HG03354 (cell line): ENCODE measurements around the gene PDE6C.

ENCODE experiments used
- ATAC-seq: cut with Tn5 transposase; IDR thresholded peaks from one replicate; pipeline ENCODE4 v1.9.1; 2021; ENCODE audit warnings: mild to moderate bottlenecking; ENCODE audit not compliant: unreplicated experiment, poor library complexity, severe bottlenecking

Gene PDE6C

DNA sequence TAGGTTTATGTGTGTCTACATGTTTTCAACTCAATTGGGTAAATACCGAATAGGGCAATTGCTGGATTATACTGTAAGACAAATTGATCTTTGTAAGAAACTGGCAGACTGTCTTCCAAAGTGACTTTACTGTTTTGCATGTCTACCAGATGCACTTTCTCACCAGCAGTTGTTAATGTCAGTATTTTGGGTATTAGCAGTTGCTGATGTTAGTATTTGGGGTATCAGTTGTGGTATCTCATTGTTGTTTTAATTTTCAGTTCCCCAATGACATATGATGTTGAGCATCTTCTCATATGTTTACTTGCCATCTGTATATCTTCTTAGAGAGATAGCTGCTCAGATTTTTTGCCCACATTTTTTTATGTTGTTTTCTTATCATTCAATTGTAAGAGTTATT, 10.6 kb downstream of the PDE6C start:
- no peak for ATAC-seq

DNA sequence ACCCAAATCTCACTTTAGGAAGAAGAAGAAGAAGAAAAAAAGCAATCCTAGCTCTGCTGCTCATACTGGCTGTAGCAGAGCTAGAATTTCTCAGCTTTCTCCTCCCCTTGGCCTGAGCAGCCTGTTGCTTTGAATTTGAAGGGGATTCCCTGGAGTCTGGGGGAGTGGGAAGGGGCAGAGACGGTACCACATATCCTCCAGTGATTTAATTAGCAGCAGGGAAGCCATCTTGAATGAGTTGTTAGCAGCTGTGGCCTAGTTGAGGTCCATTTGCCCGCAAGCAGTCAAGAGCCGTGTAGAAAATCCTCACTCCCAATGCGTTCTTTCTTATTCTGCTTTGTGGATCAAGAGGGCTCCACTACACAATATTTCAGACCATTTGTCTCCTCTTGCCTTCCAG, 16.5 kb downstream of the PDE6C start:
- no peak for ATAC-seq

DNA sequence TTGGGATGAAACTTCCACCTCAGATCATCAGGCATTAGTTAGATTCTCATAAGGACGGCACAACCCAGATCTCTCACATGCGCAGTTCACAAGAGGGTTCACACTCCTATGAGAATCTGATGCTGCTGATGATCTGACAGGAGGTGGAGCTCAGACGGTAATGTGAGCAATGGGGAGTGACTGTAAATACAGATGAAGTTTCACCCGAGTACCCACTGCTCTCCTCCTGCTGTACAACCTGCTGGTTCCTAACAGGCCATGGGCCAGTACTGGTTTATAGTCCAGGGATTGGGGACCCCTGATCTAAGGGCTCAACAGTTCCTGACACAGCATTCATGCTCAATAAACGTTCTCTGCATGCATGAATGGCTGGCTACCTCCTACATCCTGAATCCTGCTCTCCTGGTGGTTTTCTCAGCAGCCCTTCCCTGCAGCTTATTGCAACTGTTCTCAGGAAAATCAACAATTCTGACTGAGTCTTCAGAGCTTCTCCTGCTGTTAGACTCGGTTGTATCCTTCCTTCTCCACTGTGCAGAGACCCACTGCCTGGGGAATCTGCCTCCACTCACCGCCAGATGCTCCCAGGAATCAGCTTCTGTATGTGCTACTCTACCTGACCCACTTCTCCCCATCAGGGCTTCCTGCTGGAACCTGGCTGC, 17.4 kb downstream of the PDE6C start:
- ATAC-seq, result no peak

DNA sequence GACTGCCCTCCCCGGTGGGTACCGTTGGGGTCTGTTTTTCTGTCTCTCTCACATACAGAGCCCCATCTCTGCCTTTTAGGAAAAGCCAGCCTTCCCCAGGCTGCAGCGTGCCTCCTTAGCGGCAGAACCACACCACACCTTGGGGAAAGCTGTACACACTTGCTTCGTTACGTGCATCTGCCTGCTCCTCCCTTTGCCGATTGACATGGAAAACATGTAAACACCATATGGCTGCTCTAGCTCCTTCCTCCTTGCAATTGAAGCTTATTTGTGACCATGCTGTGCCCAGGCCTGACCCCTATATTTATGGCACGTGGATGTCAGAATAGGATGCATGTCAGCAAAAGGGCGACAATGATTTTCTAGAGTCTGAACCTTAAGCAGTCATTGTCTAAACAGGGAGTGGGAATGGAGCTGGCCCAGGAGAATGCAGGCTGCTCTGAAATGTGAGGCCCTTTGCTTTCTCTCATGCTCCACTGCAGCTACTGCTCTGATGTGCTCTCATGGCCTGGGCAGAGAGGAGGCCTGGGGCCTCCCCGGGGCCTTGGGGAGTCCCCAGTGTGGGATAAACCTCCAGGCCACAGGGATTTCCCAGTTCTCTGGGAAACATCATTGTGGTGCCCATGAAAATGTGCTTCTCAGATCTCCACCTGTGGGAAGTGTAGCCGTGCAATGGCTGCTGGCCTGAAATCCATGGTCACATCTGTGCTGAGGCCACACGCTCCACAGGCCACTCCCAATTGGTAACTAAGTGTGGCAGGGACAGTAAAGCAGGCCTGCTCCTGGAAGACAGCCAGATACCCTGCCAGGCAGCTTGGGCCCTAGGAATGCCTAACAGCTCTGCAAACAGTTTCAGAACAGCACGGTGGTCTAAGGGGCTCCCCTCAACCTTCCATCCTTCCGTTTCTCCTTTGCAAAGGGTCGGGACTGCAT, 18.6 kb downstream of the PDE6C start:
- no peak for ATAC-seq

DNA sequence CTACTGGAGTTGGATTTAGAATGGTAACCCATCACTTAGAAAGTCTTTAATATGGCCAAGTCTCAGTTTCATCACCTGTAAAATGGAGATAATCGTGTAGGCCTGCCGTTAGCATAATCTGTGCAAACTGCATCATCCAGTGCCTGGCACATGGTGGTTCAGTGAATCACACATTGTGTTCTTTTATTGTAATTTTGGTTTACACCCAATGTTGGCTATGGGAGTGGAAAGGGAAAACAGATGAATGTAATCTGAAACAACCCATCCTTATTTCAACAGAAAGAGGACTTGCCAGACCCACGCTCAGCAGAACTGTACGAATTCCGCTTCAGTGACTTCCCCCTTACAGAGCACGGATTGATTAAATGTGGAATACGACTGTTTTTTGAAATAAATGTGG, 27.5 kb downstream of the PDE6C start:
- no peak for ATAC-seq

DNA sequence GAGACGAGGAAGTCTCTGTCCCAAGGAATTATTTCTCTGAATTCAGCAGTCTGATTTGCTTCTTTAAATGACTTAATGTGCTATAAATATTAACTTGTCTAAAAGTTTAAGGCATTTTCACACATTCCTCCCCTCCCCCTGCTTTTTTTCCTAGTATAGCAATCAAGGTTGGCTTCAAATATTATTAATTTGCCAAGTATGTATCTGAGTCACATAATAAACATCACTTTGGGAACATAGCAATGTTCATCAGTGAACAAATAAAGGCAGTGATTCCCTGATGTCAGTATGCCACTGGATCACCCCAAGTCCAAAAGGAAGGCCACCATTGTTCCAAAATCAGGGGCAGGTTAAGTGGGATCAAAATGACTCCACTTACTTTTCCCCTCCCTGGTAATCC, 40.5 kb downstream of the PDE6C start:
- no peak for ATAC-seq

DNA sequence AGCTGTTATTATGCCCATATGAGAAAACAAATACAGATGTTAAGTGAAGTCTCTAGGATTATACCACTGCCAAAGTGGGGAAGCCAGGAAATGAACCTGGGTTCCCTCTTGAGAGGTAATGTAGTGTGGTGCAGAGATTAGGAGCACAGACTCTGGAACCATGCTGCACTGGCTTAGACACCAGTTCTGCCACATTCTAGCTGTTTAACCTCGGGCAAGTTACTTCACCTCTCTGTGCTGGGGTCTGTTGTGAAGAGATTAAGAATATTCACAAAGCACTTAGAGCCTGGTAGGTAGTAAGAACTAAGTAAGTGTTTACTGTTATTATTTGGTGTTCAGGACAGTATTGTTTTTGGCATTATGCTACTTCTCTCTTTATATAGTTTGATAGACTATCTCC, 41.9 kb downstream of the PDE6C start:
- no peak for ATAC-seq

DNA sequence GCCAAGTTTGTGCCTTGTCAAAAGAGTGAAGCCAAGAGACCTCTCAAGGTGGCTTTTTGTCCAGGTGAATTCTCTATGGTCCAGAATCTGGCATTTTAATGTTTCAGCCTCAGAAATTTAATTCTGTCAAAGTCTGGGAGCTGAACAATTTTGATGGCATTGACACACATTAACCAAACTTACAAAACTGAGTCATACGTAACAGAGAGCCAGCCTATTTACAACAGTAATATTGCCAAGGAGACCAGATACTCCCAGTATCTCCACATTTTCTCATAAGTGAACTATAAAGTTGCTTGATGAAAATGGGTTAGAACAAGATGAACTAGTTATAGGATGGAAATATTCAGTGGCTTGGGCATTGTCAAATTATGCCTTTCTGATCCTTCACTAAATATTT, 43.8 kb downstream of the PDE6C start:
- no peak for ATAC-seq

DNA sequence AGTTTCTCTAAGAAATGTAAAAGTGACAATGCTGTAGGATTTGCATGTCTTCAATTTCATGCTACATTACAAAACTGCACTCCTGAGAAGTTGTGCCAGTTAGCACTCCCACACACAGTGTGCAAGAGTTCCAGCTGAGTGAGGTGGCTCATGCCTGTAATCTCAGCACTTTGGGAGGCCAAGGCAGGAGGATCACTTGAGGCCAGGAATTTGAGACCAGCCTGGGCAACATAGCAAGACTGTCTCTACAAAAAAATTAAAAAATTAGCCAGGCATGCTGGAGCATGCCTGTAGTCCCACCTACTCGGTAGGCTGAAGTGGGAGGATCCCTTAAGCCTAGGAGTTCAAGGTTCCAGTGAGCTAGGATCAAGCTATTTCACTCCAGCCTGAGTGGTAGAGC, 45.4 kb downstream of the PDE6C start:
- ATAC-seq, result no peak

DNA sequence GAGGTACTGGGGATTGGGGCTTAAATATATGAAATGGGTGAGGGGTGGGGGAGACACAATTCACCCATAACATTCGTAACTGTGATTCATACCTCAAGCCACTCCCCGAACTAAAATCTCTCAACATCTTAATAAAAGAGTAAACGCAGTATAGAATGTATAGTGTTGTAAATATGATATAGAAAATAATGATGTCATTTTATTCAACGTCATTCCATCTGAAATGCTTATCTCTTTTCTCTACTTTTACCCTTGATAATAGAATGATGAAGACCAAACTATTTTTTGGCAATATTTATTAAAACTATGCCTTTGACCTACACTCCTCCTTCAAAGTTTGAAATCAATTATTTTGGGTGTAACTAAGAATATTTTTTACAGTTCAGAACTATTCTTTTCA, 53.7 kb downstream of the PDE6C start:
- no peak for ATAC-seq

DNA sequence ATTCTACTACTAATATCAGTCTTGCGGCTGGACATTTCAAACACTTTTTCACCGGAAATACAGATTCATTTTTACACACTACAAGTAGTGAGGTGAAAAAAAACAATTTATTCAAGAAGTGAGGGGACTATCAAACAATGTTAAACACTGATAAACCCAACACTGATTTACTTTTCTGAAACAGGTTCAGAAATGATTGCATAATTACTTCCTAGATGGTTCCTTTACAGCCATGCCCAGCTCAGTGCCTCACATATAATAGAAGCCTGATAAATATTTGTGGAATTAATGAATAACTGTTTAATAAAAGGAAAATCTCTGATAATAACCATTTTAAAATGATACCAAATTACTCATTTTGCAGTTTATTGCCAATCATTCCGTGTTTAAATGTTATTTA, 55.5 kb downstream of the PDE6C start:
- no peak for ATAC-seq

DNA sequence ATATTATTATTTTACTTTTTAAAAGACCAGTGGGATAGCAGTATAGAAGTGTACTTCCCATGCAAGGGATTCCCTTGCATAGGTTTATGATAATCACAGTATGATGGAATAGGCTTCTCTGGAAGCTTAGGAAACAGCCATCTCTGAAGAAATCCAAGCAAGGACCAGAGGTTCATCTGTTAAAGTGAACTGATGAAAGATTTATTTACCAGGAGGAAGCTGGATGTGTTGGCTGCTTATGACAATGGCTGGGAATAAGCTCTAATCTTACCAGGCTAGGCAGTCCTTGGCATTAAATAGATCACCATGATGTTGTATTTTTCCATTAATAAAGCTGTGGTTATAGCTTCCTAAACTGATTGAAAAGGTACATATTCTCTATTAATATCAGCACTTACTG, 58.0 kb downstream of the PDE6C start:
- ATAC-seq, result no peak

DNA sequence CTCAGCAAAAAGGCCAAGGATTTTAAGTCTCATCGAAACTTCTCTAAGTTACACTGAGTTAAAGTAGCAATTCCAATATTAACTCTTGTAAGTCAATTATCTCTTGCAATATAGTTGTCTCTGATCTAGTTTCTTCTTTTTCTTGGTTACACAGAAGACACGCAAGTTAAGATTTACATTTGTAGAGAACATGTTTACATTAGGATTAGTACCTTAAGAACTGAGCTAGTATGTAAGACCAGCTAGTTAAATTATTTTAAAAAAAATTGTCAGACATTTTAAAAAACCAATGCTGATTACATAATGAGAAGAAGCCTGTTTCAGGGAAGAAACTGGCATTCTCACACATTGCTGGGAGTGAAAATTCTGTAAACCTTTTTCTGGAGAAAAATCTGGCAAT, 58.7 kb downstream of the PDE6C start:
- no peak for ATAC-seq

DNA sequence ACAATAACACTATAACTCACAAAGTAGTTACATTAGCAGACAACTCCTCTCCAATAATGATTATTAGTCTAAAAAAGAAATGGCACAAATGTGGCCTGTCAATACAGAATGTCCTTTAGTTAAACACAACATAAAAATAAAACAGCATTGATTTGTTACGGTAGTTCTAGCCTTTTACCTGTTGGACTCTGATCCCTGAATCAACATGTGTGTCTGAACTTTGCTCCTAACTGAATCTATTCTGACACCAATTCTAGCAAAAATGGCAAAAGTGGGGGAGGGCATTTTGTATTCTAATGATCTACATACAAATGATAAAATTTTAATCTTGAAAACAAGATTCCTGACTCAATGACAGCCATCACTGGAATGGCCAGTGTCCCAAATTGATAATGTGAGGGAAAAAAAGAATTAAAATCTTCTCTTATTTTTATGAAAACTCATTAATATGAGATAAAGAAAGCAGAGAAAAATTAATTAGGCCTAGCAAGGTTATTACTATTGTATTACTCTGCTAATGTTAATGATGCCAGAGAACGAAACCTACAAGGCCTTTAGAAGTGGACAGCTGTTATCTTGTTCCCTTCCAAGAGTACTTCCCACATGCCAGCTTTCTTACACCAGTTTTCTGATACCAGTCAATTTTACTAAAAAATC, 59.8 kb downstream of the PDE6C start:
- ATAC-seq, result no peak

DNA sequence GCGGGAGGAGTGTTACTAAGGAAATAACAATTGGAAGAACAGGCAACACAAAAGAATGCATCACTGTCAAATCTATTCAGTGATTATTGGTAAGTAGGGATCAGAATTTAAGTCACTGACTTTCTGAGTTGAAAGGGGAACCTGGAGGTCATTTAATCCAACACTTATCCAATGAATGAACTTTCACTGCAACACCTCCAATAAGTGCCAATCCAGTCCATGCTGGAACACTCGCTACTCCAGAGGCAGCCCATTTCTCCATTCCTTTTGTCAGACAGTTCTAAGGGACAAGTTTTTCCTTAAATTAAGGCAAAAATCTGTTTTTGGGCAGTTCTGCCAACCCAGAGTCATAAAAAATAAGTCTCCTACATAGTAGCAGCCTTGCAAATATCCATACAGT, 60.6 kb downstream of the PDE6C start:
- ATAC-seq, result no peak

DNA sequence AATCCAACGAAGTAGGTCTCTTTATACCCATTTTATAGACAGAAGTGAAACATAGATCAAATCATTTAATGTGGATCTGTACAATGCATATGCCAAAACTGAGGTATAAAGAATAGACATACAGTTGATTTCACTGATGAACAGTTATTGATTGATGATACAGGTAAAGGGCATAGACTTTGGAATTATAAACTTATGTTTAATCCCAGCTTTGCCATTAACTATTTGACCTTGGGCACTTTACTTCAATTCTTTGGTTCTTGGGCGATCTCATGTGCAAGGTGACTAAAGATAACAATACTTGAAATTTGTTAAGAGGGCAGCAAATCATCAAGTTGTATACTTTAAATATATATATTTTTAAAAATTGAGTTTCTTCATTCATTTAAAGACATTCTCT, 61.5 kb downstream of the PDE6C start:
- no peak for ATAC-seq

DNA sequence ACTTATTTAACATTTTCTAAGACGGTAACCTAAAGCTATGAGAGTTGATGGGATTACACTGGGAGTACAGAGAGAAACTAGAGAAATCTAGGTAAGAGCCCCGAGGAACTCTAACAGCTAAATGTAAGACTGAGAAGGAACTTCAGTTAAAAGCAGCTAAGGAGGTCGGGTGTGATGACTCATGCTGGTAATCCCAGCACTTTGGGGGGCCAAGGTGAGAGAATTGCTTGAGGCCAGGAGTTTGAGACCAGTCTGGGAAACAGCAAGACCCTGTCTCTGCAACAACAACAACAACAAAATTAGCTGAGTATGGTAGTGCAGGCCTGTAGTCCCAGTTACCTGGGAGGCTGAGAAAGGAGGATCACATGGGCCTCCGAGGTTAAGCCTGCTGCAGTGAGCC, 66.0 kb downstream of the PDE6C start:
- ATAC-seq, result no peak

DNA sequence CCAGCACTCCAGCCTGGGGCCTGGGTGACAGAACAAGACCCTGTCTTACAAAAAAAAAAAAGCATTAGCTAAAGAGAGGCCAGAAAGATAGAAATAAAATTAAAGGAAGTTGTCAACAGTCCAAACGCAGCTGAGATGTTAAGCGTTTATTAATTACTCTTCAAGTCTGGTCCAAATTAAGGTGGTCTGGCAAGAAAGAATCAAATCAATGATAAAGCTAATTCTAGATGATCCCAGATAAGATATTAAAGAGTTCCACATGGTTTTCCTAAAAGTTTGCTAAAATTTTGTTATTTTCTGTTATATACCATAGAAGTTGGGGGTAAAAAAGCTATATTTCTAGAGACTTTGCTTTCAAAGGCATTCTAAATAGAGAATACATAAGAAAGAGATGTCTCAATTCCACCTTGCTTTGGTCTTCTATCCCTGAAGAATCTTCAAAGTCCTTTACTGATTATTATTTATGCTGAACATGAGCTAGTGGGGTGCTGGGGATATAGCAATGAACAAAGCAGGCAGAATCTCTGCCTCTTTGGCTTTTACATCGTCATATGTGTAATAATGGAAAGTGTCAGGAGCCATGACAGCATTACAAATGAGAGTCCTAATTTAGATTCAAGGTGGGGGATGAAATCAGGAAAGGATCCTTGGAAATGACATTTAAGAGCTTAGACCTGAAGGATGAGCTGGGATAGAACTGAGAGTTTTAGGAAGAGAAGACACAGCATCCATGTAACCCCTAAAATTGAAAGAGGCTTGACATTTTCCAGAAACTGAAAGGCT, 66.7 kb downstream of the PDE6C start:
- no peak for ATAC-seq

DNA sequence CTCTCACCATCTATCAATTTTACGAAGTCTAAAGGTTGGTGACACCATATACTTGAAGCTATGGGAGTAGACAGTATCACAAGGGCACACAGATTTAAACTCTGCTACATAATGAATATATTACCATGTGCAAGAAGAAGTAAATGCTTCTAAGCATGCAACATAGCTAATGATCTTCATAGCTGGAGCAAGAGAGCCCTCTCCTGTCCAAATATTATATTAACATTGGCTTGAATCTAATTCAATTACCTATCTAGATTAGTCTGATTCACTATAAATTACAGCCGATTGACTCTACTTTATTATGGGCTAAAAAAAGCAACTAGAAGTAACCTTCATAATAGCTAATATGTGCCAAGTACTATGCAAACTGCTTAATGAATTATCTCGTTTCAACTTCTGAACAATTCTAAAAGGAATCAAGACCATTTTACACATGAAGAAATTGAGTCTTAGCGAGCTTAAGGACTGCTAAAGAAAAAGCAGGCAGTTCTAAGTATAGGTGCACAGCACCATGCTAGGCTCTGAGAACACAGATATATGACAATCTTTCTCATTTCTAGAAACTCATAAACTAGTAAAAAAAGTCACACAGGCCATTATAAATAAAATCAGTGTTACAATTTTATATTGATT, 68.2 kb downstream of the PDE6C start:
- ATAC-seq, result no peak

DNA sequence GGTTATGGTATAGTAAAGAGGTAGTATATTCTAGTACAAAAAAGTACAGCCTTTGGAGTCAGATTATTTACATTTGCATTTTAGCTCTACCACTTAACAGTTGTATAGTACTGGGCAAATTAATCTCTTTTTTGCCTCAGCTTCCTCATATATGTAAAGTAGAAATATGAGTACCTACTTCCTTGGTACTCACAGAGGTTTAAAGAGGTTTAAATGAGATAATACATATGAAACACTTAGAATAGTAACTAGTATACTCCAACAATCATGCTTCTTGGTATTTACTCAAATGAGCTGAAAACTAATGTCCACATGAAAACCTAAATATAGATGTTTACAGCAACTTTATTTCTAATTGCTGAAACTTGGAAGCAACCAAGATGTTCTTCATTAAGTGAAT, 75.4 kb downstream of the PDE6C start:
- ATAC-seq, result no peak
